GM10266 (cell line): ENCODE measurements around the gene COASY.
"Not testable (repeated sequence)": the region's sequence is repeated elsewhere in the genome, so short reads cannot be mapped to it uniquely, and the experiment has no call there.

Experiments used
- DNase-seq: peaks from one replicate; pipeline ENCODE4 v3.0.0; 2012; ENCODE audit errors: extremely low spot score
- TF ChIP-seq, protein P1 (sequence below): IDR thresholded peaks from 2 replicates; pipeline ENCODE4 v1.5.1; 2012; ENCODE audit warnings: mild to moderate bottlenecking, low read depth; ENCODE audit not compliant: control insufficient read depth, insufficient read depth; ENCODE audit errors: missing control alignments

COASY gene

DNA sequence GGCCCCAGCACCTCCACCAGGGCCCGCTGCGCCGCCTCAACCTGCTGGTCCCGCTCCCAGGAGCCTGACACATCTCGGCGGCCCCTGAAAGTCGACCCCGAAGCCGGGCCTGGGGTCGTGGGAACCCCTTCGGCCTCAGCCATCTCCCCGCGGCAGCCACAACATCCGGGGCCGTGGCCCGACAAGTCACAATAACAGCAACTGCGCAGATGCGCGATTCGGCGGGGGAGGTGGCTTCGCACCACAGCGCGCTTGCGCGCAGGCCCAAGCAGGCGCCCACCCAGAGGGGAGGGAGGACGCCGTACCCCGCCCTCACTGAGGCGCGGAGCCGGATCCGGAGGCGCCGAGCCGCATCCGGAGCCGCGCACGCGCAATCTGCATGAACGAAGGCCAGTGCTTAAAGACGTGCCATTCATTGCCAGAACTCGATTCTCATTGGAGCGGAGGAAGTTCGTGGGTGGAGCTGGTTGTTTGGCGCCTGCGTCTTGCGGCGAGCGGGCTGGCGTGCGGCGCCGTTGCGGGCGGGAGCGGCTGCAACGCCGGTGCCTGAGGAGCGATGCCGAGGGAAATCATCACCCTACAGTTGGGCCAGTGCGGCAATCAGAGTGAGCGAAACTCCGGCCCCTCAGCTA, 47.4 kb downstream of the COASY start, which contains the start of the genes RETREG3 and TUBG1:
Gene RETREG3 (minus strand): TSS at position 193 of the 632 bp plus-strand sequence. CDS start 50 bp downstream, at position 143.
Gene TUBG1 (plus strand): TSS at position 502 of the 632 bp plus-strand sequence. CDS start 55 bp downstream, at position 557.
- peak; percentile 98 for DNase-seq
- TF ChIP-seq, protein P1, sequence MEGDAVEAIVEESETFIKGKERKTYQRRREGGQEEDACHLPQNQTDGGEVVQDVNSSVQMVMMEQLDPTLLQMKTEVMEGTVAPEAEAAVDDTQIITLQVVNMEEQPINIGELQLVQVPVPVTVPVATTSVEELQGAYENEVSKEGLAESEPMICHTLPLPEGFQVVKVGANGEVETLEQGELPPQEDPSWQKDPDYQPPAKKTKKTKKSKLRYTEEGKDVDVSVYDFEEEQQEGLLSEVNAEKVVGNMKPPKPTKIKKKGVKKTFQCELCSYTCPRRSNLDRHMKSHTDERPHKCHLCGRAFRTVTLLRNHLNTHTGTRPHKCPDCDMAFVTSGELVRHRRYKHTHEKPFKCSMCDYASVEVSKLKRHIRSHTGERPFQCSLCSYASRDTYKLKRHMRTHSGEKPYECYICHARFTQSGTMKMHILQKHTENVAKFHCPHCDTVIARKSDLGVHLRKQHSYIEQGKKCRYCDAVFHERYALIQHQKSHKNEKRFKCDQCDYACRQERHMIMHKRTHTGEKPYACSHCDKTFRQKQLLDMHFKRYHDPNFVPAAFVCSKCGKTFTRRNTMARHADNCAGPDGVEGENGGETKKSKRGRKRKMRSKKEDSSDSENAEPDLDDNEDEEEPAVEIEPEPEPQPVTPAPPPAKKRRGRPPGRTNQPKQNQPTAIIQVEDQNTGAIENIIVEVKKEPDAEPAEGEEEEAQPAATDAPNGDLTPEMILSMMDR = no peak

DNA sequence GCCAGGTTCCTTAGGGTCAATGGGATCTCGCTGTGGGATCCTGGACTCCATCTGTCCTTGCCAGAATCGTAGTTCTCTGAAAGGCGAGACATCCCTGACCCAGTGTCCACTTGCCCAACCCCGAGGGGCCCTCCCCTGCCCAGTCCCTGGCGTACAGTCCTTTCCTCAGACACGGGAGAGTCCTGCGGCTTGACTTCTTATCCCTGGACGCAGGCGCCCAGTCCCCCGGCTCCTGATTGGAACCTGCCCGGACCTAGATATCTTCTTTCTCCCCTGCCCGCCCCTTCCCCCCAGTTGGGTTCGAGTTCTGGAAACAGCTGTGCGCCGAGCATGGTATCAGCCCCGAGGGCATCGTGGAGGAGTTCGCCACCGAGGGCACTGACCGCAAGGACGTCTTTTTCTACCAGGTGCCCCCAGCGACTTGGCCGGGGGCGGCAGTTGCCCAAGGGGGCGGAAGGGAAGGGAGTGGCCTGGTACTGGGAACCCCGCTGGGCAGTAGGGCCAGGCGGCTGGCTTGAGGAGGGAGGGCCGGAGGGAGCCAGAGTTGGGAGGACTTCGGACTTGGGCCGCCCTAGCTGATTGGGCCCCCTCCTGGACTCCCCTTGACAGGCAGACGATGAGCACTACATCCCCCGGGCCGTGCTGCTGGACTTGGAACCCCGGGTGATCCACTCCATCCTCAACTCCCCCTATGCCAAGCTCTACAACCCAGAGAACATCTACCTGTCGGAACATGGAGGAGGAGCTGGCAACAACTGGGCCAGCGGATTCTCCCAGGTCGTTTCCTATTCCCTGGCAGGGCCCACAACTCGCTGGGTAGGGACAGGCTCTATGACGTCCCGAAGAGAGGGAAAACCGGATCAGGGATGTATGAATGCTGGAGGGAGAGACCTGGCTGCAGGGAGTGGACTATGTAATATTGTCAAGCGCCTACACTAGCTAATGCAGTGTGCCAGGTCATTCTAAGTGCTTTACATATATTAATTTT, 48.2 kb downstream of the COASY start:
- not testable (repeated sequence) for DNase-seq

DNA sequence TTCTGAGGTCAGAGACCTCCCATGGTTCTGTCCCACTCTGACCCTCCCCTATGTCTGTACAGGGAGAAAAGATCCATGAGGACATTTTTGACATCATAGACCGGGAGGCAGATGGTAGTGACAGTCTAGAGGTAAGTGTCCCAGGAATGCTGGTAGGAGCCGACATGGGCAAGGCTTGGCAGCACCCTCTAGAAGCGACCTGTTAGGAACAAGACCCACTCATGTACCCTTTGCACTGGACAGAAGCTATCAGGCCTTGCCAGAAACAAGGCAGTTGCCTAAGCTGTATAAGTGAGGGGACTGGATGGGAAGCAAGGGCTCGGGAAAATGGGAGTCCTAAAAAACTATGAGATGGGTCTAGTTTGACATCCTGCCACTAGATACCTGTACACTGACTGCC, 50.1 kb downstream of the COASY start:
- TF ChIP-seq, protein P1 = no peak
- DNase-seq = no peak

DNA sequence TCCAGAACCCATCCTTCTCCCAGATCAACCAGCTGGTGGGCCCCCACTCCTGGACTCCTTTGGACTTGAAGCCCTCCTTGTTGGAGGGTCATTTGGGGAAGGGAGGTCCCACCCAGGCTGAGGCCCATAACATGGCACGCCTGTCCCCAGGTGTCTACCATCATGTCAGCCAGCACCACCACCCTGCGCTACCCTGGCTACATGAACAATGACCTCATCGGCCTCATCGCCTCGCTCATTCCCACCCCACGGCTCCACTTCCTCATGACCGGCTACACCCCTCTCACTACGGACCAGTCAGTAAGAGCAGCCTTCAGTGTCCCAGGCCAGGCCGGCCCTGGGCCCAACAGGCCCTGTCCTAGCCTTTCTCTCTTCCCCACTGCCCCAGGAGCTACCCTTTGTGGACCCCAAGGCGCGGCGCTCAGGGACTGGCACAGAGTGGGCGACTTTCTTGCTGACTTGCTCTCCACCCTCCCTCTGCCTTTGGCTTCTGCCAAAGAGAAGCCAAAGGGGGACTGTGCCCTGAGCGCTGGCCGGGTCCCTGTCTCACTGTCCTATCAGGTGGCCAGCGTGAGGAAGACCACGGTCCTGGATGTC, 51.8 kb downstream of the COASY start:
- no peak for DNase-seq
- TF ChIP-seq, protein P1 = no peak
